Iris pigment epithelial cell (primary cell): ENCODE measurements around the gene PACS2.
"Not testable (repeated sequence)": the region's sequence is repeated elsewhere in the genome, so short reads cannot be mapped to it uniquely, and the experiment has no call there.

Experiments
- DNase-seq: peaks from one replicate; pipeline ENCODE4 v3.0.0-alpha.2; 2011; ENCODE audit warnings: low read depth

Gene PACS2

GRCh38 chr14:105314287-105315200, at the start of gene PACS2:
Gene PACS2, plus strand, starts transcription at chr14:105314748. Its CDS starts 171 bp downstream, at chr14:105314919.
- peak; percentile 81 for DNase-seq

GRCh38 chr14:105267820-105268548, 46.6 kb upstream of the PACS2 start:
- no peak for DNase-seq

- no peak for DNase-seq
Measured at GRCh38 chr14:105268736-105269354, 45.7 kb upstream of the PACS2 start.

GRCh38 chr14:105269405-105269804, 45.1 kb upstream of the PACS2 start:
- no peak for DNase-seq

GRCh38 chr14:105271224-105271890, 43.2 kb upstream of the PACS2 start:
- DNase-seq: no peak

- DNase-seq: no peak
Measured at GRCh38 chr14:105272623-105273022, 41.9 kb upstream of the PACS2 start.

GRCh38 chr14:105273062-105273461, 41.5 kb upstream of the PACS2 start:
- DNase-seq: no peak

- DNase-seq: no peak
Measured at GRCh38 chr14:105274637-105275036, 39.9 kb upstream of the PACS2 start.

- DNase-seq: peak; percentile 61
Measured at GRCh38 chr14:105275267-105275946, 39.1 kb upstream of the PACS2 start.

- DNase-seq: not testable (repeated sequence)
Measured at GRCh38 chr14:105277448-105277847, 37.1 kb upstream of the PACS2 start.

GRCh38 chr14:105279642-105280361, 34.7 kb upstream of the PACS2 start:
- no peak for DNase-seq

- DNase-seq: no peak
Measured at GRCh38 chr14:105280525-105280924, 34.0 kb upstream of the PACS2 start.

GRCh38 chr14:105281371-105282097, 33.0 kb upstream of the PACS2 start:
- DNase-seq: peak; percentile 67

GRCh38 chr14:105282098-105282725, 32.3 kb upstream of the PACS2 start:
- DNase-seq: no peak

- DNase-seq: no peak
Measured at GRCh38 chr14:105283028-105283427, 31.5 kb upstream of the PACS2 start.

GRCh38 chr14:105283899-105284298, 30.6 kb upstream of the PACS2 start:
- DNase-seq: no peak

- no peak for DNase-seq
Measured at GRCh38 chr14:105285174-105285573, 29.4 kb upstream of the PACS2 start.

GRCh38 chr14:105286759-105287144, 27.8 kb upstream of the PACS2 start:
- DNase-seq: no peak

GRCh38 chr14:105287249-105288102, 27.1 kb upstream of the PACS2 start:
- DNase-seq: no peak
